ENCODE measurements around the gene PPP4R3B. TPM values are rescaled to one million over a fixed set of nuclear protein-coding genes. Genes with fewer than 3 reads are reported as not detected.

The PPP4R3B gene
- total and polyA plus RNA-seq, 2 of the 13 experiments (the other 11 are each of a cell fraction or from before 2014, with no cell fraction given), result 24.2 to 53.0 TPM

- ChIA-PET POLR2A (no interaction called here), CTCF (ENCODE audit: low intra/inter-chr PET ratio, low total read pairs) (no interaction called here)
- H3K27ac ChIP-seq (ENCODE audit: extremely low read length, insufficient read depth, low read length), result no peak overlapping the region
- H3K9me3 ChIP-seq (ENCODE audit: low read length), result no peaks in the 10 kb centered on the region
- ATAC-seq (no peak), FAIRE-seq (no peak), DNase-seq (ENCODE audit: low spot score) (no peak)
- intact Hi-C loops (cut with micrococcal nuclease; ENCODE audit: unreplicated experiment) (no loop called here), in situ Hi-C loops (cut with HindIII; ENCODE audit: extremely low pct_ligation_motif_present, low pct_unique_long_range_greater_than_20kb) (no loop called here)
- H4K20me1 ChIP-seq (ENCODE audit: insufficient read depth, low read length), result peaks cover 21% of the 10 kb centered on the region
- H3K4me3 ChIP-seq (replicated peaks in 1 of 3; ENCODE audit: insufficient read depth in 1 of 3, low read depth in 2 of 3, low read length in 3 of 3), result no peak overlapping the region
- peaks cover 31% of the 10 kb centered on the region for H3K4me1 ChIP-seq (ENCODE audit: insufficient read depth, low read length)
- peaks cover 0 to 3% of the 10 kb centered on the region in 2 experiments; a peak in 1 of 5 replicates for H3K27me3 ChIP-seq (ENCODE audit: control insufficient read depth in 1 of 2, insufficient read depth in 2 of 2, low read length in 2 of 2)
- WGBS (ENCODE audit: low lambda C conversion rate), result 97% methylated on average over 7 of the region's 7 CpGs
- H3K4me2 ChIP-seq (ENCODE audit: low read depth, low read length), result peak overlapping the region; percentile 8; the same call in 1 of the 2 replicates
- BruUV-seq (replicated peaks), result no TSS peak
- H3K79me2 ChIP-seq (ENCODE audit: insufficient read depth, low read length), result peaks cover 57% of the 10 kb centered on the region
- H3K36me3 ChIP-seq (replicated peaks in 1 of 2; ENCODE audit: control insufficient read depth in 1 of 2, insufficient read depth in 2 of 2, low read length in 2 of 2), result peaks cover 0 to 13% of the 10 kb centered on the region in 2 experiments; a peak in 3 of 5 replicates
- H3K9ac ChIP-seq (ENCODE audit: insufficient read depth, low read depth, low read length), result no peak overlapping the region
- H2AFZ ChIP-seq (ENCODE audit: low read length), result no peak overlapping the region
- TF ChIP-seq ZBTB38 (CRISPR knock-in tag; IDR thresholded peaks at IDR 0.05), result peak; percentile 60
- TF ChIP-seq POLR2G (IDR thresholded peaks at IDR 0.05; ENCODE audit: low read depth, low read length), result peak; percentile 33; the same call in 1 of the 2 replicates
- peak; percentile 89 for TF ChIP-seq ZC3H13 (CRISPR knock-in tag; IDR thresholded peaks at IDR 0.05)
- TF ChIP-seq DNMT1 (CRISPR knock-in tag; IDR thresholded peaks at IDR 0.05), result no peak
- TF ChIP-seq LCORL (IDR thresholded peaks at IDR 0.05), result no peak
- TF ChIP-seq LCORL (CRISPR knock-in tag; IDR thresholded peaks at IDR 0.05), result no peak
- TF ChIP-seq FUBP1 (CRISPR knock-in tag; IDR thresholded peaks at IDR 0.05; ENCODE audit: borderline replicate concordance), result no peak
- TF ChIP-seq ZBTB10 (CRISPR knock-in tag; IDR thresholded peaks at IDR 0.05; ENCODE audit: borderline replicate concordance), result no peak
- no peak for TF ChIP-seq ZFP91 (CRISPR knock-in tag; IDR thresholded peaks at IDR 0.05; ENCODE audit: borderline replicate concordance)
- peak; percentile 44; the same call in 1 of the 2 replicates for TF ChIP-seq RBFOX2 (IDR thresholded peaks at IDR 0.05; ENCODE audit: low read depth, low read length)
- TF ChIP-seq ZNF687 (CRISPR knock-in tag; IDR thresholded peaks at IDR 0.05), result 0 out of 2 replicates have a peak, but pooled peaks have one; percentile 9
- no peak for TF ChIP-seq CBX2 (IDR thresholded peaks at IDR 0.05; ENCODE audit: low read depth, low read length)
- no peak for TF ChIP-seq CBX2 (CRISPR knock-in tag; IDR thresholded peaks at IDR 0.05; ENCODE audit: low read depth)
- no peak for TF ChIP-seq CENPX (CRISPR knock-in tag; IDR thresholded peaks at IDR 0.05)
- no peak for TF ChIP-seq SKI (IDR thresholded peaks at IDR 0.05; ENCODE audit: partially characterized antibody)
These were observed 4.4 kb upstream of the PPP4R3B start for GRCh38 chr2:55621802-55622201.
